GM18909 (cell line): ENCODE results near the gene RIPOR2.

Experiments
- ATAC-seq: cut with Tn5 transposase; IDR thresholded peaks from one replicate; pipeline ENCODE4 v1.9.1; 2021; ENCODE audit warnings: mild to moderate bottlenecking; ENCODE audit not compliant: unreplicated experiment, poor library complexity

The RIPOR2 gene, protein sequence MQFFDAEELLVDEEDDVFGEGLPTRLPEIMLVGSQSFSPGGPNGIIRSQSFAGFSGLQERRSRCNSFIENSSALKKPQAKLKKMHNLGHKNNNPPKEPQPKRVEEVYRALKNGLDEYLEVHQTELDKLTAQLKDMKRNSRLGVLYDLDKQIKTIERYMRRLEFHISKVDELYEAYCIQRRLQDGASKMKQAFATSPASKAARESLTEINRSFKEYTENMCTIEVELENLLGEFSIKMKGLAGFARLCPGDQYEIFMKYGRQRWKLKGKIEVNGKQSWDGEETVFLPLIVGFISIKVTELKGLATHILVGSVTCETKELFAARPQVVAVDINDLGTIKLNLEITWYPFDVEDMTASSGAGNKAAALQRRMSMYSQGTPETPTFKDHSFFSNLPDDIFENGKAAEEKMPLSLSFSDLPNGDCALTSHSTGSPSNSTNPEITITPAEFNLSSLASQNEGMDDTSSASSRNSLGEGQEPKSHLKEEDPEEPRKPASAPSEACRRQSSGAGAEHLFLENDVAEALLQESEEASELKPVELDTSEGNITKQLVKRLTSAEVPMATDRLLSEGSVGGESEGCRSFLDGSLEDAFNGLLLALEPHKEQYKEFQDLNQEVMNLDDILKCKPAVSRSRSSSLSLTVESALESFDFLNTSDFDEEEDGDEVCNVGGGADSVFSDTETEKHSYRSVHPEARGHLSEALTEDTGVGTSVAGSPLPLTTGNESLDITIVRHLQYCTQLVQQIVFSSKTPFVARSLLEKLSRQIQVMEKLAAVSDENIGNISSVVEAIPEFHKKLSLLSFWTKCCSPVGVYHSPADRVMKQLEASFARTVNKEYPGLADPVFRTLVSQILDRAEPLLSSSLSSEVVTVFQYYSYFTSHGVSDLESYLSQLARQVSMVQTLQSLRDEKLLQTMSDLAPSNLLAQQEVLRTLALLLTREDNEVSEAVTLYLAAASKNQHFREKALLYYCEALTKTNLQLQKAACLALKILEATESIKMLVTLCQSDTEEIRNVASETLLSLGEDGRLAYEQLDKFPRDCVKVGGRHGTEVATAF

GRCh38 chr6:24935366-24936152 lies at the start of gene RIPOR2:
Gene RIPOR2, minus strand, starts transcription at chr6:24935960. Its CDS starts 62 bp downstream, at chr6:24935898.
- ATAC-seq: peak; percentile 36

DNA sequence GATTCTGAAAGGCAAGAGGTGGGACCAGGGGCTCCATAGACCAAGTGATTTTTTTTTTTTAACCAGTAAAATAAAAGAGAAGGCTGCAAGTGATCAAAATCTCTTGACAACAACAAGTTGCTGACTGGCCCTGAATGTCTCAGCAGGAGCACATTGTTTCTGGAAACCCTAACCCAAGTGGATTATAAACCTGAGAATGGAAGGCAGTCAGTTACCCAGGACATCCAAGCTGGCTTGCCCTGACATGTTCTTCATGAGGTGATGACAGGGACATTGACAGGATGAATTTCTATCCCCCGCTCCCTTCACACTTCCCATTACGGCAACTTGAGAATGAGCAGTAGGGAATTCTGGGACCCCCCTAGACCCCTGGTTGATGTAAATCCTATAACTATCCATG lies 49.6 kb upstream of the RIPOR2 start:
- no peak for ATAC-seq

GRCh38 chr6:24982231-24982630 lies 46.5 kb upstream of the RIPOR2 start:
- no peak for ATAC-seq

DNA sequence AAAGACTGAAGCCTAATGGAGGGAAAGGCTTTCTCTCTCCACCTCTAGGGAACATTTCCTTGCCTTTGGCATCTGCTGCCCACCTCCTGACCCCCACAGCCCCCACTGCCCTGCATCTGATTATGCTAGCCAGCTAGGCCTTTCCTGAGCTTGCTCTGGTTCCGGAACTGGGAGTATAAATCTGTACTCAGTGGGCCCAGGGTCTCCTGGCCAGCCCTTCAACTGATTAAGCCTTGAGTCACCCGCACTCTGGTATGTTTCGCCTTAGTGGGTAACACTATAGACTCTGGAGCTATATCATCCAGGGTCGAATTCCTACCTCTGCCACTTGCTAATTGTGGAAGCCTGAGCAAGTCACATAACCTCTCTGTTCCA lies 45.6 kb upstream of the RIPOR2 start:
- no peak for ATAC-seq

- ATAC-seq: no peak
Measured at GRCh38 chr6:24980507-24981385, 45.0 kb upstream of the RIPOR2 start.

GRCh38 chr6:24979176-24979575 lies 43.4 kb upstream of the RIPOR2 start:
- no peak for ATAC-seq

GRCh38 chr6:24974182-24975171 lies 38.7 kb upstream of the RIPOR2 start:
- ATAC-seq: peak; percentile 90

DNA sequence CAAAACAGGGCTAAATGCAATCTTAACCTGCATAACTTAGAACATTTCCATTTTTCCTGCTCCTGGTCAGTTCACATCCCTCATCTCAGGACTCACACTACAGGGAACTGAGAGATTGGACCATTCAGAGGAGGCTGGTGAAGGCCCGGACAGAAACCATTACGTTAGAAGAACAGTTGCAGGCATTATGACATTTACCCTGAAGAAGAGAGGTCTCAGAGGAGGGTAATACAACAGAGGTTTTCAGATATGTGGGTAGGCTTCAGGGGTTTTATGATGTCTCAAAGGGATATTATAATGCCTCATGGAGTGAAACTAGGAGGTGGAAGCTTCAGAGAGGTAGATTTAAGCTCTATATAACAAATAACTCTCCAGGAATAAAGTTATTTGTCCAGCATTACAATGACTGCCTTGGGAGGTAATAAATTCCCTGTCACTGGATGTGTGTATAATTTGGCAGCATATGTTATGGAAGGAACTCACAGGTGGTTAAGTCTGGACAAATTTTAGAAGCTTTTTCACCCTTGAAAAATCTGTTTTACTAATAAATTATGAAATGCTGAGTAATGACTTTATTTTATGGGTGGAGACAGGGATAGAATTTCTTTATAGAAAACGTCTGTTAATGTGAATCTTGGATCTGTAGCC lies 36.7 kb upstream of the RIPOR2 start:
- ATAC-seq: no peak

DNA sequence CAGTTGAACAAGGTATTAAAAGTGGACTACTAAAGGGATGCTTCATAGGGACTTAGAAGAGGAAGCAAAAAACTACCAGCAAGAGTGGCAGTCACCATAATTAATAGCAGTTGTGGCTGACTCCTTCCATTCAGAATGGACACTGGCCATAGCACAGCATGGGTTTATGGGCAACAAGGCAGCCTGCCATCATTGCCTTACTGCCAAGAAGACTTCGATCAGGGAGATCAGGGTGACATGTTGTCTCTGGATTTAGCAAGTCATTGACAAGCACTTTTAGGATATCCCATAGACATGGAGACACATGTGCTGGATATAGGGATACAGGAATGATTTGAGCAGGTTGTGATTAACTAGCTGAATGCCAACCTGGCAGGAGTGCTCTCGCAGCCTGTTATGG lies 35.3 kb upstream of the RIPOR2 start:
- ATAC-seq: no peak

GRCh38 chr6:24969343-24969860 lies 33.6 kb upstream of the RIPOR2 start:
- no peak for ATAC-seq

DNA sequence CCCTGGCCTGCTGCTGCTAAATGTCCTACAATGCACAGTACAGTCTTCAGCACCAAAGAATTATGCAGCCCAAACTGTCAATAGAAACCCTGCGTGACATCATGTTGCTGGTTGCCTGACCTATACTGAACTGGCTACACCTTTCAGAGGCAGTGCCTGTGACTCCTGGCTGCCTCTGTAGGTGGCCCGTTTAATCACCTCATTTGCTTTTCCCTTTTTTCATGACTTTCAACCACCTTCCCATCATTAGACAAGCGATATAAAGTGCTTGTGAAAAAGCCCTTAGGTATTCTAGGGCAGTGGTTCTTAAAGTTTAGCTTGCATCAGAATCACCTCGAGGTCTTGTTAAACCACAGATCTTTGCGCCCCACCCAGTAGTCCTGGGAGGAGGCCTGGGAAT lies 33.0 kb upstream of the RIPOR2 start:
- no peak for ATAC-seq

DNA sequence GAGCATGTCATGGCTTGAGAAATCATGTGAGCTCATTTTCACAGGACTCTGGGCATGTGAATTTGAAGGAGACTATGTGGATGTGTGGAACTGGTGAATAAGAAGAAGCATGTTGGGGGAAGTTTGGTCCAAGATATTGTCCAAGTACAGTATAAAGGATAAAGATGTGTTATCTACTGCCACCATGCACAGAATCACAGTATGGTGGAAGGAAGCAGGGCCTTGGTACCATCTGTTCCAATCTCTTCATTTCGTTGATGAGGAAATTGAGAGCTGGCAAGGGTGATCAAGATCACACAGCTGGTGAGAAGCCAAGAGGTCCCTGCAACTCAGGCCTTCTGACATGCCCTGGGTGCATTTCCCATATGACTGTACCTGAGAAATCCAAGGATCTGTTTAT lies 31.5 kb upstream of the RIPOR2 start:
- ATAC-seq: no peak

DNA sequence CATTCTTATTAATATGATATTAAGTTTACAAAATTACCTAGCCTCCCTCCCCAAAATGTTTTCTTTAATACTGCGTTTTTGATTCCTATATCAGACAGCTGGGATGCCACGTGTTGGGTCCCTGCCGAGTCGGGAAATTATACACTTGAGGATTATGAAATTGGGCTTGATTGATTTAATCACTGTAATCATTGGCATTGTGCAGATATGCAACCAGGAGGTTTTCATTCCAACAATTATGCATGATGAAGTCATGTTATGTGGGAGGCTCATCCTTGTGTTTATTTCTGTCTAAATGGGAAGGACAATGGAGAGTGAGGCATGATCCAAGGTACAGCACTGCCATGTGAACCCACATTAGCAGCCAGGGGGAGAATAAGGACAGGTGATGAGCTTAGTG lies 30.6 kb upstream of the RIPOR2 start:
- no peak for ATAC-seq

GRCh38 chr6:24963887-24964570 lies 28.3 kb upstream of the RIPOR2 start:
- ATAC-seq: no peak

- no peak for ATAC-seq
Measured at GRCh38 chr6:24963339-24963738, 27.6 kb upstream of the RIPOR2 start.

DNA sequence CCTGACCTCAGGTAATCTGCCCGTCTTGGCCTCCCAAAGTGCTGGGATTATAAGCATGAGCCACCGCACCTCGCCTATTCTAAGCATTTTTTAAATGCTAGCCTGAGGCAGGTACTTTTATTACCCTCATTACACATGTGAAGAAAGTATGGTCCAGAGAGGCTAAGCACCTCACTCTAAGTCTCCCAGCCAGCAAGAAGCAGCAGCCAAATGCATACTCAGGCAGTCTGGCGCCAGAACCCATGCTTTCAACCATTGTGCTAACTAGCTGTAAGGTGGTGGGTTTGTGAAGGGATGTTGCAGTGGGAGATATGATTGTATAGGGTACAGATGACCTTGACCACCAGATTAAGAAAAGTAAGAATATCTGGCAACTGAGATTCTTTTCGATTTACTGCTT lies 26.1 kb upstream of the RIPOR2 start:
- no peak for ATAC-seq

DNA sequence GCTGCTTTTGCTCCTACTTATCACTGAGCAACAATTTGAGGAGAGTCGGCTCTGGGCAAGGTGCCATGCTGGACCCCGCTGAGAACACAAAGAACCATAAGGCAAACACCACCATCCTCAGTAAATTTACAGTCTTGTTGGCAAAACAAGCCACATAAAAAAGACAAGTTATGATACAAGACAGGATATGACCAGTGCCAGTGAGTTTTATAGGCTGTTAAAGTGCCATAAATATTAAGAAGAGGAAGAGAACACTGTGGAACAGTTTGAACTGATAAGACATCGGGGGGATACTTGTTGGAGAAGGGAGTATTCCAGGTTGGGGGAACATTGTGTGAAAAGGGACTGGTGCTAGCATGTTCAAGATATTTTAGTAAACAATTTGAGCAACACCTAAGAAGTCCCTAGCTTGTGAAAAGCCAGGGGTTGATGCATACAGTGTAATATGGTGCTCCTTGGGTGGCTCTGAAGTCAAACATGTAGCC lies 25.3 kb upstream of the RIPOR2 start:
- ATAC-seq: no peak
